Thoracic aorta (tissue), 2 donors: ENCODE measurements around the gene GRK1. TPM values are rescaled to one million over a fixed set of nuclear protein-coding genes. Genes with fewer than 3 reads are reported as not detected.

Experiments used
- ATAC-seq: fragments of 150-250 bp; one replicate; pipeline ENCODE4 v1.8.0; 2017; ENCODE audit warnings: low read depth; ENCODE audit not compliant: insufficient number of reproducible peaks, low FRiP score
- DNase-seq: peaks from one replicate; pipeline ENCODE4 v3.0.0-alpha.2; 2020; ENCODE audit warnings: low spot score
- H3K27ac ChIP-seq, 2 donors: fragments of 200-600 bp; sonication (generic); 1 replicate in 1 of 2; 2 replicates in 1 of 2; pipeline ENCODE4 v1.5.1; 2016; ENCODE audit warnings: mild to moderate bottlenecking in 2 of 2, moderate library complexity in 2 of 2
- H3K27me3 ChIP-seq: fragments of 200-600 bp; sonication (generic); replicated peaks from 2 replicates; pipeline ENCODE4 v1.6.0; 2016; ENCODE audit warnings: mild to moderate bottlenecking; ENCODE audit not compliant: insufficient read depth
- H3K36me3 ChIP-seq: fragments of 200-600 bp; sonication (generic); one replicate; pipeline ENCODE4 v1.5.1; 2016
- H3K4me1 ChIP-seq, 2 donors: fragments of 200-600 bp; sonication (generic); 1 replicate in 1 of 2; 2 replicates in 1 of 2; pipeline versions ENCODE4 v1.5.1 to v1.6.0; 2016; ENCODE audit warnings: low read depth in 2 of 2, mild to moderate bottlenecking in 1 of 2; ENCODE audit not compliant: control insufficient read depth in 1 of 2
- H3K4me3 ChIP-seq: fragments of 200-600 bp; sonication (generic); 2 replicates; pipeline ENCODE4 v1.5.1; 2016; ENCODE audit warnings: mild to moderate bottlenecking
- H3K9me3 ChIP-seq: fragments of 200-600 bp; sonication (generic); 2 replicates; pipeline ENCODE4 v1.5.1; 2016
- CTCF ChIP-seq: fragments of 200-600 bp; sonication (generic); IDR thresholded peaks from one replicate; pipeline ENCODE4 v1.5.1; 2019; ENCODE audit warnings: antibody characterized with exemption
- total RNA-seq, 2 donors: library from RNA; depleted of rRNA; stranded (reverse); fragments of >200 nt; gene quantifications; one replicate each; pipeline versions ENCODE4 v1.1.0 to v1.2.3, GENCODE V29; 2016

The GRK1 gene
- total RNA-seq, 2 donors from 2014 or later: not detected

GRCh38 chr13:113746143-113746525 lies 79.1 kb downstream of the GRK1 start:
- Histone ChIP-seq H3K27ac (no peak overlapping the region), H3K9me3 (no peaks in the 10 kb centered on the region), H3K4me1 (peaks cover 0 to 5% of the 10 kb centered on the region in 2 donors), H3K36me3 (no peaks in the 10 kb centered on the region), H3K4me3 (no peak overlapping the region), H3K27me3 (no peaks in the 10 kb centered on the region)
- ATAC-seq (no peak), DNase-seq (no peak)
- TF ChIP-seq CTCF: no peak

GRCh38 chr13:113746671-113747070 lies 79.7 kb downstream of the GRK1 start:
- H3K36me3 ChIP-seq: no peaks in the 10 kb centered on the region
- no peaks in the 10 kb centered on the region for H3K9me3 ChIP-seq
- no peak overlapping the region for H3K4me3 ChIP-seq
- DNase-seq (no peak), ATAC-seq (no peak)
- no peak overlapping the region for H3K27ac ChIP-seq
- no peak for TF ChIP-seq CTCF
- H3K27me3 ChIP-seq: no peaks in the 10 kb centered on the region
- H3K4me1 ChIP-seq: peaks cover 0 to 5% of the 10 kb centered on the region in 2 donors

- DNase-seq (no peak), ATAC-seq (no peak)
These were observed 80.3 kb downstream of the GRK1 start for GRCh38 chr13:113747291-113747833.

GRCh38 chr13:113748101-113748861 lies 81.3 kb downstream of the GRK1 start:
- H3K27me3 ChIP-seq: no peaks in the 10 kb centered on the region
- no peaks in the 10 kb centered on the region for H3K4me1 ChIP-seq
- no peak overlapping the region for H3K27ac ChIP-seq
- H3K9me3 ChIP-seq: no peaks in the 10 kb centered on the region
- no peaks in the 10 kb centered on the region for H3K36me3 ChIP-seq
- DNase-seq: no peak
- no peak for ATAC-seq
- H3K4me3 ChIP-seq: no peak overlapping the region
- TF ChIP-seq CTCF: no peak

More at GRCh38 chr13:113747291-113747833, 80.3 kb downstream of the GRK1 start:
- Histone ChIP-seq H3K36me3 (no peaks in the 10 kb centered on the region), H3K4me1 (peaks cover 0 to under 1% of the 10 kb centered on the region in 2 donors), H3K27ac (no peak overlapping the region), H3K27me3 (no peaks in the 10 kb centered on the region), H3K9me3 (no peaks in the 10 kb centered on the region), H3K4me3 (no peak overlapping the region)
- TF ChIP-seq CTCF: no peak

GRCh38 chr13:113748862-113749451 lies 81.9 kb downstream of the GRK1 start:
- Histone ChIP-seq H3K4me3 (no peak overlapping the region), H3K36me3 (no peaks in the 10 kb centered on the region), H3K9me3 (no peaks in the 10 kb centered on the region), H3K4me1 (no peaks in the 10 kb centered on the region), H3K27ac (no peak overlapping the region), H3K27me3 (no peaks in the 10 kb centered on the region)
- TF ChIP-seq CTCF: no peak
- no peak for DNase-seq
- ATAC-seq: no peak
